ENCODE results near the gene SGK1. TPM values are rescaled to one million over a fixed set of nuclear protein-coding genes. Genes with fewer than 3 reads are reported as not detected.

Gene SGK1
- total RNA-seq, 4 donors from 2014 or later, result 78.8 to 221 (median 164) TPM

DNA sequence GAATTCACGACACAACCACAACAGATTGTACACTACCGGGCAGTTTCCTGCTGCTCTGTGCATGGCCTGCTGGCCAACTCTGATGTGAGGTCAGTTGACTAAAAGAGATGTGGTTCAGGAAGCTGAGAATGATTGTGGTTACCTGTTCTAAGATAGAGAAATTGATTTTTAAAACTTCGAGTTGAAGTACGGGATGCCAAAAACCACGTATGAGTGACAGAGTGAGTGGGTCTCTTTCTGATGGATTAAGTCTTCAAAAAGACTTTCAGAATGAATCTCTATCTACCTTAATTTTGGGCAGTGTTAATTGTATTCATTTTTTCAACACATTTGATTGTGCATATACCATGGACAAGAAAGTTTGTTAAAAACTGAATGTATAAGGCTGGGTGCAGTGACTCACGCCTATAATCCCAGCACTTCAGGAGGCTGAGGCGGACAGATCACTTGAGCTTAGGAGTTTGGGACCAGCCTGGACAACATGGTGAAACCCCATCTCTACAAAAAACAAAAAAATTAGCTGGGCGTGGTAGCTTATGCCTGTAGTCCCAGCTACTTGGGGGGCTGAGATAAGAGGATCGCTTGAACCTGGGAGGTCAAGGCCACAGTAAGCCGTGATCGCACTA, 121.2 kb downstream of the SGK1 start:
- TF ChIP-seq, protein P1, sequence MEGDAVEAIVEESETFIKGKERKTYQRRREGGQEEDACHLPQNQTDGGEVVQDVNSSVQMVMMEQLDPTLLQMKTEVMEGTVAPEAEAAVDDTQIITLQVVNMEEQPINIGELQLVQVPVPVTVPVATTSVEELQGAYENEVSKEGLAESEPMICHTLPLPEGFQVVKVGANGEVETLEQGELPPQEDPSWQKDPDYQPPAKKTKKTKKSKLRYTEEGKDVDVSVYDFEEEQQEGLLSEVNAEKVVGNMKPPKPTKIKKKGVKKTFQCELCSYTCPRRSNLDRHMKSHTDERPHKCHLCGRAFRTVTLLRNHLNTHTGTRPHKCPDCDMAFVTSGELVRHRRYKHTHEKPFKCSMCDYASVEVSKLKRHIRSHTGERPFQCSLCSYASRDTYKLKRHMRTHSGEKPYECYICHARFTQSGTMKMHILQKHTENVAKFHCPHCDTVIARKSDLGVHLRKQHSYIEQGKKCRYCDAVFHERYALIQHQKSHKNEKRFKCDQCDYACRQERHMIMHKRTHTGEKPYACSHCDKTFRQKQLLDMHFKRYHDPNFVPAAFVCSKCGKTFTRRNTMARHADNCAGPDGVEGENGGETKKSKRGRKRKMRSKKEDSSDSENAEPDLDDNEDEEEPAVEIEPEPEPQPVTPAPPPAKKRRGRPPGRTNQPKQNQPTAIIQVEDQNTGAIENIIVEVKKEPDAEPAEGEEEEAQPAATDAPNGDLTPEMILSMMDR (IDR thresholded peaks at IDR 0.05; ENCODE audit: low read depth), result no peak

DNA sequence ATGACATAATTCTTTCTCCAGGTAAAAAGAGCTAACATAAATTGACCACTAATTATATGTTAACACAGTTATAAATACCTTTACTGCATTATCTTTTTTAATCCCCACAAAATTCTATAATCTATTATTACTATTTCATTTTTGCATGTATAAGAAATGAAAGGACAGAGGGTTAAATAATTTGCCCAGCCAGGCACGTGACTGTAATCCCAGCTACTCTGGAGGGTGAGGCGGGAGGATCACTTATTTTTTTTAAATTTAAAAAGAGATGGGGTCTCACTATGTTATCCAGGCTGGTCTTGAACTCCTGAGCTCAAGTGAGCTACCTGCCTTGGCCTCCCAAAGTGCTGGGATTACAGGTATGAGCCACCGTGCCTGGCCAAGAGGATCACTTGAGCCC, 121.9 kb downstream of the SGK1 start:
- TF ChIP-seq, protein P1 (IDR thresholded peaks at IDR 0.05; ENCODE audit: low read depth), result no peak

DNA sequence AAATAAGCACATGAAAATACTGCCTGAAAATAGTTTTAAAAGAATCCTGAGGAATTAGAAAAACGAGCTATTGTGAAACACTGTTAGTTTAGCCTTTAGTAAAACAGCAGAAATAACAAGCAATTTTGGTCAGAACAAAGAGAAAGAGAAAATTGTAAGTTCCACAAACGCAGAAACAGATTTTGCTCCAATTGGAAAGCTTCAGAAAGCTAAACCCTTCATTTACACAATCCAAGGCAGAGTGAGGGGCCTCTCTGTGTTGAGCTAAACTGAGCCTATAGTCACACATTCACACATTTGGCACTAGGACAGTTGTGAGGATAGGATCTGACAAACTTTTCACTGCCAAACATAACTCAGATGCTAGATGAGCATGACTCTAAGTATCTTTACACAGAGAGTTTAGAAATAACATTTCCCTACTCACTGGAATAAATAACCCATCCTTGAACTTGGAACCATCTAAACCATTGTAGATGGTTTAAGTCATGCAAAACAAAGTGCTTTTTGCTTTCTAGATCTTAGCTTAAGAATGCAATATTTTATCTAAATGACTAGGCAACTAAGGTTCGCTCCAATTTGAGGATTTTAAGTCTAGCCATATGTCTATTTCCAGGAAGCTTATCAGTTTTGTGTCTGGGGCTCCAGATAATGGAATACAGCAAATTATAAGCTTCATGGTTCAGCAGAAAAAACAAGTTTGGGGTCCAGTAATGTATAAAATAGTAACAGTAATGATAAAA, 122.6 kb downstream of the SGK1 start:
- TF ChIP-seq, protein P1 (IDR thresholded peaks at IDR 0.05; ENCODE audit: low read depth), result no peak

DNA sequence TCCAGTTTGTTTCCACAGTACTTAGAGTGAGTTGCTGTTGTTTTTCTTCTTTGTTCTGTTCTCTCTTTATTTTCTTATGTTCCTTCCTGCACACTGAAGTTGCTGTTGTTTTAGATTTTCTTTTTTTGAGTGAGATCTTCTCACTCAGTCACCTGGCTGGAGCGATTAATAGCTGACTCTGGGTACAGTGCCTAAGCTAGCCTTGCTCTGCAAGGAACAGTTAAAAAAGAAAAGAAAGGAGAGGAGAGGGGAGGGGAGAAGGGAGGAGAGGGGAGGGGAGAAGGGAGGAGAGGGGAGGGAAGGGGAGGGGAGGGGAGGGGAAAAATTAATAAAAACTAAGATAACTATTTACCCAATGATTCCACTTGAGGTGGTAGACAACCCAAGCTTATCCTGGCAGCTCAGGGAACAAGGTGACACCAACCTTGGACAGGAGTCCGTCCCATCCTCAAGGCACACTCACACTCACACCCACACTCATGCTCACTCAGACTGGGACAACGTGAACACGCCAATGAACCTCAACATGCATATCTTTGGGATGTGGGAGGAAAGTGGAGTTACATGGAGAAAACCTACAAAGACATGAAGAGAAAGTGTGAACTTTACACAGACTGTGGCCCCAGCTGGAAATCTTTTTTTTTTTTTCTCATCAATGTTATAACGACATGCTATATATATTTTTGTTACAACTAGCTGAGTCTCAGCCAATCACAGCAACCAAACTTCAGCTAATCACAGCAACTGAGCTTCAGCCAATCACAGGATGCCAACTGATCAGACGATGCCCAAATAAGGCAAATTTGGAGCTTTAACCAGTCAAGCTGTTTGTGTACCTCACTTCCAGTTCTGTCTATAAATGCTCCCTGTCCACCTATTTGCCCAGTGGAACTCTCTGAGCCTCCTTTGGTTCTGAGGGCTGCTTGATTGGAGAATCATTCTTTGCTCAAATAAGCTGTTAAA, 124.1 kb downstream of the SGK1 start:
- TF ChIP-seq, protein P1 (IDR thresholded peaks at IDR 0.05; ENCODE audit: low read depth), result no peak

DNA sequence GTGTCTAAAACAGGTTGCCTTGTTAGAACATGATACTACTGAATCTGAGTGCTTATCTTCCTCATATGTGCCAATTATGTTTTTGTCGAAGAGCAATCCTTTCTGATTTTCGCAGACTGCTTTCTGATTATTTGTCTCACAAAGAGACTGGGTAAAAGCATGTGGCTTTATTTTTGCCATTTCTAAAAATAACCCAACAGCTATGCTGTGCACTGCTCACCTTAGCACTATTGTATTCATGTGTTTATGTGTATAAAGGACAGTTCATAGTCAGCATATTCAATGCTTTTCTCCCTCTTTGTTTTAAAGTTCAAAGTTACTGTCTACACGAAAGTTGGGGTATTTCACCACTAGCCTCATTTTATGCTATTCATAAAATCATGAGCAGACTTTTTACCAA, 127.0 kb downstream of the SGK1 start:
- TF ChIP-seq, protein P1 (IDR thresholded peaks at IDR 0.05; ENCODE audit: low read depth), result no peak

DNA sequence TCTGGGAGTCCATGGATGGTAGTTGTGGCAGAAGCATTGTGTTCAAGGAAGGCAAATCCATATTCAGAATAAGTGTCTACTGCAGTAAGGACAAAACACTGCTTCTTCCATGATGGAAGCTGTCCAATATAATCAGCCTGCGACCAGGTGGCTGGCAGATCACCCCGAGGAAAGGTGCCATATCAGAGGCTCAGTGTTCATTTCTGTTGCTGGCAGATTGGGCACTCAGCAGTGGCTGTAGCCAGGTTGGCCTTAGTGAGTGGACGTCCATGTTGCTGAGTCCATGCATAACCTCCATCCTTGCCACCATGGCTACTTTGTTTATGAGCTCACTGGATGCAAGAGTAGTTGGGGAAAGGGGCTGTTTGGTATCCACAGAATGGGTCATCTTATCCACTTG, 130.2 kb downstream of the SGK1 start:
- TF ChIP-seq, protein P1 (IDR thresholded peaks at IDR 0.05; ENCODE audit: low read depth), result no peak

DNA sequence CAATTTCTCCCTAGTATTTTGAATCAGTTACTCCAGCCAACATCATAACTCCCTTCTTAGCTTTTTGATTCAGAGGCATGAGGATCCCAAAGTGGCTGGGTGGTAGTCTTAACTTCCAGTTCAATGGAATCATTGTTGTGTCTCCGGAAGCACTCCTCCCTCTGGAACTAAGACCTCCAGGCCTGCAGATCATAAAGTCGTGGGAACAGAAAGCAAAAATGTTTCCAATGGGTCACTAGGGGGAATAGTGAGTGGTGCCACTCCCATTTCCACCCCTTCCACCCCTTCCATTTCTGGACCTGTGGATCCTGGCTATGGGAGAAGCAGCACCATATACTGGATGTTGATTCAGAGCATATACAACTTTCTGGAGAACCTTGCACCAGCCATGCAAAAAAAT, 130.8 kb downstream of the SGK1 start:
- TF ChIP-seq, protein P1 (IDR thresholded peaks at IDR 0.05; ENCODE audit: low read depth), result no peak
